ENCODE measurements around the gene MAPKAPK3.
A peak's percentile ranks its signal among the peaks of the same experiment; 100 is the strongest.

MAPKAPK3 gene

DNA sequence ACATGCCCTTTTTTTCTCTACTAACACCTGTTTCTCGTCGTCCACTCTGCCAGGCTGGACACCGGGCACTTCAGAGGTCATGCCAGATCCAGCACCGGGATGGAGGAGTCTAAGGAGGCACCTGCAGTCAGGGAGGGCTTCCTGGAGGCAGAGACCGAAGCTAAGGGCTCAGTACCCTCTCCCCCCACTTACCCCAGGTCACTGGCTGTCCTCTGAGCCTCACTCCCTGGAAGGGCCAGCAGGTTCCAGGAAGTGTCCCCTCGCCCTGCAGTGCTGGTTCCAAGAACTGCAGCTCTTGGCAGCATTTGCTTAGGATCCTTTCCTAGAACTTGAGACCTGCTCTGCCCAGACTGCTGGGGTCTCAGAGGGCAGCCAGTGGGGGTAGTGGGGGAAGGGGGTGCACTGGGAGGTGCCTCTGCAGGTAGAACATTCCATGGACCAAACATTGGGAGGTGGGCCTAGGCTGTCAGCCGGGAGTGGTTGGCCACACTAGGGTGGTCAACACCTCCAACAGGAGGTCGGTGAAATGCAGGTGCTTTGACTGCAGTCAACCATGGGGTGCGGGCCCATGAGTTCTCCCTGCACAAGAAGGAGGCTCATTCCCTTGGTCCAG is 16.7 kb upstream of the MAPKAPK3 start:
- Mint-ChIP-seq H3K4me3 (peak overlapping the region; percentile 80), H3K4me1 (ENCODE audit: low read depth) (peaks cover 84% of the 10 kb centered on the region), H3K9me3 (no peaks in the 10 kb centered on the region), H3K27me3 (no peaks in the 10 kb centered on the region), H3K27ac (peak overlapping the region; percentile 100), H3K36me3 (ENCODE audit: low read depth) (peaks cover 34% of the 10 kb centered on the region)

- H3K27ac Mint-ChIP-seq = peak overlapping the region; percentile 100
- H3K27me3 Mint-ChIP-seq = no peaks in the 10 kb centered on the region
- peaks cover 84% of the 10 kb centered on the region for H3K4me1 Mint-ChIP-seq (ENCODE audit: low read depth)
Observed at GRCh38 chr3:50600841-50601591, 15.9 kb upstream of the MAPKAPK3 start.

DNA sequence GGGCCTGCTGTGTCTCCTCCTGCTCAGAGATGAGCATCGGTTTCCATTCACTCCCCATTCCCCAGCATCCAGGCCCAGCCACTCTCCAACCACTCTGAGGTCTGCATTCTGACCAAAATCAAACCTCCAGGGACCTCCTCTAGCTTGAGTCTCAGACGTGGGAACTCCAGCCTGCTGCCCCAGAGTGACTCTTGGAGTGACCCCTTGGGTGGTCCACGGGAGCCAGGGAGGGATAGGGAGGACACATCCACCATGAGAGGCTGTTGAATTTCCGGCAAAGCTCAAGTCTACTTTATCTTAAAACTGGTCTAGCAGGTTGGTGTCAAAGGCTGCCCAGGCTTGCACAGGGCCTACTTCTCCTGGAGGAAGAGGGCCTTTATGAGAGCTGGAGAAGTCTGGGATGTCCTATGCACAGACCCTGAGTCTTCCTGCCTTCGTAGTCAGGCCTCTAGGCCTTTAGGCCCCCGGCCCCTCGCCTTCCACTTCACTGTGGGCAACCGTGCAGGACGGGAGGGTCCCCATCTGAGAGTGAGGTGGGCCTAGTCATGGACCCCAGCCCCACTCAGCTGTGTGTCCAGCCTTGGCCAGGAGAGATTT is 14.3 kb upstream of the MAPKAPK3 start:
- Mint-ChIP-seq H3K27ac (peak overlapping the region; percentile 100), H3K27me3 (no peaks in the 10 kb centered on the region), H3K36me3 (ENCODE audit: low read depth) (peaks cover 57% of the 10 kb centered on the region), H3K4me1 (ENCODE audit: low read depth) (peaks cover 89% of the 10 kb centered on the region), H3K9me3 (no peaks in the 10 kb centered on the region), H3K4me3 (peak overlapping the region; percentile 80)

More at GRCh38 chr3:50600841-50601591, 15.9 kb upstream of the MAPKAPK3 start:
- peak overlapping the region; percentile 80 for H3K4me3 Mint-ChIP-seq
- H3K9me3 Mint-ChIP-seq = no peaks in the 10 kb centered on the region
- H3K36me3 Mint-ChIP-seq (ENCODE audit: low read depth) = peaks cover 40% of the 10 kb centered on the region

DNA sequence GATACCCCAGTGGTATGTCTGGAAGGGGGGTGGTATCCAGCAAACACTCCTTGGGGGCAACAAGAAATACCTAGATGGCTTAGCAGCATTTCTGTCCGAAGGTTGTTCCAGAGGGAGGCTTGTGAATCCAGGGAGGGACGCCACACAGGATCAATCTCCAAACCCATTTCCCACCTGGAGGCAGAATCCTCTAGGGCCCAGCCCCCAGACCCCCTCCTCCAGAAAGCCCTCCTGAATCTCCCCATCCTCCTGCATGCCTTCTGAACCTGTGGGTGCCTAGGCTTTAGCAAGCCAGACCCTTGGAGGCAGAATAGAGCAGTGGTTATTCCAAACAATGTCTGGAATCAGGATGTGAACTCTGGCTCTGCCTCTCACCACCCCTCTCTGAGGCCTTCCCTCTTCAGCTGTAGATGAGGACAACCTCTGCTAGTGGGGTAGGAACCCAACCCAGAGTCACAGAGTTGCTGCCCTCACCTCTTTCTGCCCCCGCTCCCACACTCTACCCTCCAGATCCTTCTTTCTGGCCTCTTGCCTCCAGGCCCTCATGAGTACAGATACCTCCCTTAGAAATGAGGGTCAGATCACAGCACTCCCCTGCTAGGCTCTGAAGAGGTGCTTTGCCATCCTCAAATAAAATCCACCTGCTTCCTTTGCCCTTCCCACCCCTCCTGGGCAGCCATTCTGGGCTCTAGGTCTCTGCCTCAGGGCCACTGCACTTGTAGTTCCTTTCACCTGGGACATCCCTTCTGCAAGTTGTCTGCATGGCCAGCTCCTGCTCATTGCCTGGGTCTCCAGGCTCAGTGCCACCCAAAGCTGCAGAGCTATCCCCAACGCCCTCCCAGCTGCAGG is 13.5 kb upstream of the MAPKAPK3 start:
- Mint-ChIP-seq H3K27me3 (no peaks in the 10 kb centered on the region), H3K9me3 (no peaks in the 10 kb centered on the region), H3K4me1 (ENCODE audit: low read depth) (peaks cover 89% of the 10 kb centered on the region), H3K27ac (peak overlapping the region; percentile 100), H3K36me3 (ENCODE audit: low read depth) (peaks cover 57% of the 10 kb centered on the region), H3K4me3 (peak overlapping the region; percentile 99)

GRCh38 chr3:50604110-50604621 is 12.8 kb upstream of the MAPKAPK3 start:
- H3K4me1 Mint-ChIP-seq (ENCODE audit: low read depth) = peaks cover 87% of the 10 kb centered on the region
- H3K27me3 Mint-ChIP-seq = no peaks in the 10 kb centered on the region
- peak overlapping the region; percentile 99 for H3K4me3 Mint-ChIP-seq
- no peaks in the 10 kb centered on the region for H3K9me3 Mint-ChIP-seq
- peak overlapping the region; percentile 100 for H3K27ac Mint-ChIP-seq
- H3K36me3 Mint-ChIP-seq (ENCODE audit: low read depth) = peaks cover 63% of the 10 kb centered on the region

- H3K4me1 Mint-ChIP-seq (ENCODE audit: low read depth) = peaks cover 84% of the 10 kb centered on the region
Observed at GRCh38 chr3:50604628-50605588, 12.0 kb upstream of the MAPKAPK3 start.

DNA sequence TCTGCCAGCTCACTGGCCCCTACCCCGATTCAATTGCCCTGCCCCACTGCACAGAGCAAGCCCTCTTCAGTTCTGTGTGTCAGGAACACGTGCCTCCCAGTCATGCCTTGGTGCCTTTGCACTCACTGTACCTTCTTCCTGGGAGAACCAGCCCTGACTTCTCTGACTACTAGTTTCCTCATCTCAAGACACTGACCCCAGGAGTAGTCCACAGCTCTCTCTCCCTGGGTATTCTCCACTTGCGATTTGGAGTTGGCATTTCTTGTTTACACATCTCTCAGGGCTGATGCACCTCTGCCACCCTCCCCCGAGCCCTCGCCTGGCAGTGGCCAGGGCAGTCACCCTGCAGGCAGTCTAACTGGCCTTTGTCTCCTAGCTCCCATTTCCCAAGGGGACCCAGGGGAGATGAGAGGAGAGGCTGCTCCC is 11.0 kb upstream of the MAPKAPK3 start:
- peak overlapping the region; percentile 99 for H3K4me3 Mint-ChIP-seq
- H3K4me1 Mint-ChIP-seq (ENCODE audit: low read depth) = peaks cover 74% of the 10 kb centered on the region
- peaks cover 77% of the 10 kb centered on the region for H3K36me3 Mint-ChIP-seq (ENCODE audit: low read depth)
- H3K9me3 Mint-ChIP-seq = no peaks in the 10 kb centered on the region
- no peaks in the 10 kb centered on the region for H3K27me3 Mint-ChIP-seq
- H3K27ac Mint-ChIP-seq = peak overlapping the region; percentile 100

More at GRCh38 chr3:50604628-50605588, 12.0 kb upstream of the MAPKAPK3 start:
- no peaks in the 10 kb centered on the region for H3K9me3 Mint-ChIP-seq
- peak overlapping the region; percentile 100 for H3K27ac Mint-ChIP-seq
- H3K27me3 Mint-ChIP-seq = no peaks in the 10 kb centered on the region
- peak overlapping the region; percentile 99 for H3K4me3 Mint-ChIP-seq
- peaks cover 67% of the 10 kb centered on the region for H3K36me3 Mint-ChIP-seq (ENCODE audit: low read depth)

DNA sequence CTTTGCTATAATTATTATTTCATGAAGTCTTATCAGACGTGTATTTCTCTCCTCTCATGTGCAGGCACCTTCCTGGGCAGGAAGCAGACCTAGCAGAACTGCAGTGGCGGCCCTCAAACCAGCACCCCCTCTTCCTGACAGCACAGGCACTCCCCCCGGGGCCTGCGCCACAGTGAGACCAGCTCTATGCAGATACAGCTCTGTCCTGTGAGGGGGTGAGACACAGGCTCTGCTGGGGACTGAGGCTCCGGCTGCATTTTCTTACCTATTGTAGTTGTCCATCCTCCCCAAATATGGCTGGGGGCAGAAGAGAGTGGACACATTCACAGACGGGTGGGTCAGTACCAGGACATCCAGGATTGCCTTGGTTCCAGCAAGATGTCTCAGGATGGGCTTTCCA is 10.4 kb upstream of the MAPKAPK3 start:
- peak overlapping the region; percentile 99 for H3K4me3 Mint-ChIP-seq
- H3K4me1 Mint-ChIP-seq (ENCODE audit: low read depth) = peaks cover 67% of the 10 kb centered on the region
- peak overlapping the region; percentile 100 for H3K27ac Mint-ChIP-seq
- H3K9me3 Mint-ChIP-seq = no peaks in the 10 kb centered on the region
- H3K36me3 Mint-ChIP-seq (ENCODE audit: low read depth) = peaks cover 82% of the 10 kb centered on the region
- no peaks in the 10 kb centered on the region for H3K27me3 Mint-ChIP-seq

DNA sequence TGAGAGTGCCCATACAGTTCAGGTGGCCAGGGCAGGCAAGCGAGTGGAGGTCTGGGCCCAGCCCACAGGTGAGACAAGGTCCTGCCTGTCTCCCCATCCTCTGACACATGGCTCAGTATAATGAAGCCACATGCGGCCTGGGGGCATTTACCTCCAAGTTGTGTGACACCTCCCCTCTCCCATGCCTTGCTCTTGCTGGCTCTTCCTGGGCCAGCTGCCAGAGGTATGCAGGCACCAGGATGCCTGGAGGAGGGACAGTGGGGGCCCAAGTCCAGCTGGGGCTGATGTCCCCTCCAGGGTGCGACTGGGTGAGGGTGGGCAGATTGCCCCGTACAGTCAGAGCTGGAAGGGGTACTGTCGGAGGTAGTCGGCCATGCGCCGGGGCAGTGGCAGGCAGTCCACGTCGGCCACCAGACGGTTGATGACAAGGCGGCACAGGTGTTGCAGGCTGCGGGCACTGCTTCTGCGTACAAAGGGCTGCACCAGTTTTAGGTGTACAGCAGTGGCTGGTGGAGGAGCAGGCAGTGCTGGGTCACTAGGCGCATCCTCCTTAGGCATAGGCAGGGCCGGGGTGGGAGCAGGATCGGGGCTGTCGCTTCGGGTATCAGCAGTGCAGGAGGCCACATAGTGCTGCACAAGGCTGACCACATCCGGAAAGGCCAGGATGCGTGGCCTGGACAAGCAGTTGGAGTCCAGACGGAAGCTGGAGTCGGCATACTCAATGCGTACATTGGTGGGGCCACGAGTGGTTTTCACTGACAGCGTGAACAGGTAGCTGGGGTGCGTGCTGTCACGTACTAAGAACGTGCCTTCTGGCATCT is 9.5 kb upstream of the MAPKAPK3 start:
- Mint-ChIP-seq H3K4me1 (ENCODE audit: low read depth) (peaks cover 66% of the 10 kb centered on the region), H3K36me3 (ENCODE audit: low read depth) (peaks cover 90% of the 10 kb centered on the region), H3K4me3 (peak overlapping the region; percentile 99), H3K9me3 (no peaks in the 10 kb centered on the region), H3K27ac (peak overlapping the region; percentile 100), H3K27me3 (no peaks in the 10 kb centered on the region)

DNA sequence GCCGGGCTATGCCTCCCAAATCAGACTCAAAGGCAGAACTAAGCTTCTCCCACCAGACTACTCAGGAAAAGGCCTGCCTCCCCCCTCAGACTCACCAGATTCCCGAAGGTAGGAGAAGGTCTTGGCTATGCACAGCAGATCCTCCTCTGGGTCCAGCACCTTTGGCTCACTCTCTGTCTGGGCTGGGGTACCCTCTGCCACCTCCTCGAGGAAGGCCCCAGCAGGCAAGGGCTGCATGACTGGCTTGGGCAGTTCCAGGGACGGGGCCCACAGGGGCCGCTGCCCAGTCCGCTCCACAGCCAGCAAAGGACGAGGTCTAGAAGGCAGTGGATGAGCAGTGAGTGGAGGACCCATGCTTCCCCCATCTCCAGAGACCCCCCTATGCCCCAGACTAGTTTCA is 8.7 kb upstream of the MAPKAPK3 start:
- peak overlapping the region; percentile 100 for H3K27ac Mint-ChIP-seq
- no peaks in the 10 kb centered on the region for H3K27me3 Mint-ChIP-seq
- H3K9me3 Mint-ChIP-seq = no peaks in the 10 kb centered on the region
- peaks cover 61% of the 10 kb centered on the region for H3K4me1 Mint-ChIP-seq (ENCODE audit: low read depth)
- H3K4me3 Mint-ChIP-seq = peak overlapping the region; percentile 99
- peaks cover 93% of the 10 kb centered on the region for H3K36me3 Mint-ChIP-seq (ENCODE audit: low read depth)

DNA sequence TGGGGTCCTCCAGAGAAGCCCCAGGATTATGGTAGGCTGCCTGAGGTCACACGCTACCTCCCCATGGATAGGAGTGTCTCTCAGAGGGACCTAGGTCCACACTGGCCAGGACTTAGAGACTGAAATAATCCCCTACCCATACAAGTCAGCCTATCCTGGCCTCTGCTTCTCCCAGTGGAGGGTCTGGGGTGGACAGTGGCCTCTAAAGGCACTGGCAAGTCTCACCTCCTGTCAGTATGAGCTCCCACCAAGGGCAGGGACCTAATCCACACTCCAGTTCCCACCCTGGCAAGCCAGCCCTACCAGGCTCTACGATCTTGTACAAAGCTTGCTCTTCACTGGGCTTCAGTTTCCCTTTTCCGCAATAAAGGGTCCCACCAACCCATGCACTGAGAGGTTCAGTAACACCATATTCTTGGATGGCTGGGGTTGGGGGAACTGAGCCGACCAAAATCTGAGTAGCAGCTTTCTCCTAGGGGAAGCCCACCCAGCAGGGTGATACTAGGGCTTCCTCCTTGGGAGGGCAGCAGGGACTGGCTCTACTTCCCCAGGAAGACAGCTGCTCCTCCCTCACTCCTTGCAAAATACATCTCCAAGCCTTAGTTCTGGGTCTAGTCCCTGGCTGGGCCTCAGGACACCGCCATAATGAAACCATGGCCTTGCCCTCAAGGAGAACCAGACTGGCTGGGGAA is 7.7 kb upstream of the MAPKAPK3 start:
- Mint-ChIP-seq H3K4me3 (peak overlapping the region; percentile 99), H3K27ac (peak overlapping the region; percentile 100), H3K36me3 (ENCODE audit: low read depth) (peaks cover 91% of the 10 kb centered on the region), H3K4me1 (ENCODE audit: low read depth) (peaks cover 60% of the 10 kb centered on the region), H3K9me3 (no peaks in the 10 kb centered on the region), H3K27me3 (no peaks in the 10 kb centered on the region)

- peak overlapping the region; percentile 99 for H3K4me3 Mint-ChIP-seq
- peak overlapping the region; percentile 100 for H3K27ac Mint-ChIP-seq
- peaks cover 60% of the 10 kb centered on the region for H3K4me1 Mint-ChIP-seq (ENCODE audit: low read depth)
- no peaks in the 10 kb centered on the region for H3K27me3 Mint-ChIP-seq
- peaks cover 90% of the 10 kb centered on the region for H3K36me3 Mint-ChIP-seq (ENCODE audit: low read depth)
- H3K9me3 Mint-ChIP-seq = no peaks in the 10 kb centered on the region
Observed at GRCh38 chr3:50609763-50610085, 7.2 kb upstream of the MAPKAPK3 start.
